ENCODE measurements around the gene ARHGEF7. TPM values are rescaled to one million over a fixed set of nuclear protein-coding genes. Genes with fewer than 3 reads are reported as not detected.

ARHGEF7 gene
- total RNA-seq, 1 donor from 2014 or later: 31.6 TPM

- FAIRE-seq: no peak
- TF ChIP-seq CTCF (IDR thresholded peaks at IDR 0.05; ENCODE audit: insufficient read depth, low read length, severe bottlenecking): no peak
- no peaks in the 10 kb centered on the region for H3K36me3 ChIP-seq (ENCODE audit: control insufficient read depth, insufficient read depth, low read length)
- no peak overlapping the region for H3K4me3 ChIP-seq (ENCODE audit: low read depth, low read length)
- H3K27me3 ChIP-seq (ENCODE audit: control insufficient read depth, insufficient read depth, low read length): no peaks in the 10 kb centered on the region
- DNase-seq (ENCODE audit: low read depth): no peak
Measured at GRCh38 chr13:111317042-111317550, 202.0 kb downstream of the ARHGEF7 start.

GRCh38 chr13:111317571-111318345, 202.6 kb downstream of the ARHGEF7 start:
- H3K4me3 ChIP-seq (ENCODE audit: low read depth, low read length): no peak overlapping the region
- no peaks in the 10 kb centered on the region for H3K27me3 ChIP-seq (ENCODE audit: control insufficient read depth, insufficient read depth, low read length)
- DNase-seq (ENCODE audit: low read depth) (no peak), FAIRE-seq (no peak)
- H3K36me3 ChIP-seq (ENCODE audit: control insufficient read depth, insufficient read depth, low read length): no peaks in the 10 kb centered on the region
- no peak for TF ChIP-seq CTCF (IDR thresholded peaks at IDR 0.05; ENCODE audit: insufficient read depth, low read length, severe bottlenecking)

- Histone ChIP-seq H3K4me3 (ENCODE audit: low read depth, low read length) (no peak overlapping the region), H3K36me3 (ENCODE audit: control insufficient read depth, insufficient read depth, low read length) (no peaks in the 10 kb centered on the region), H3K27me3 (ENCODE audit: control insufficient read depth, insufficient read depth, low read length) (no peaks in the 10 kb centered on the region)
- FAIRE-seq (no peak), DNase-seq (ENCODE audit: low read depth) (no peak)
- no peak for TF ChIP-seq CTCF (IDR thresholded peaks at IDR 0.05; ENCODE audit: insufficient read depth, low read length, severe bottlenecking)
Measured at GRCh38 chr13:111318386-111318785, 203.3 kb downstream of the ARHGEF7 start.

- no peak for DNase-seq (ENCODE audit: low read depth)
- TF ChIP-seq CTCF (IDR thresholded peaks at IDR 0.05; ENCODE audit: insufficient read depth, low read length, severe bottlenecking): no peak
Measured at GRCh38 chr13:111319521-111319920, 204.4 kb downstream of the ARHGEF7 start.

GRCh38 chr13:111319998-111320911, 205.1 kb downstream of the ARHGEF7 start, which contains the start of gene TEX29:
Gene TEX29 (plus strand): TSS chr13:111320642. CDS start chr13:111320891, 249 bp downstream.
- no peak for TF ChIP-seq CTCF (IDR thresholded peaks at IDR 0.05; ENCODE audit: insufficient read depth, low read length, severe bottlenecking)
- no peaks in the 10 kb centered on the region for H3K36me3 ChIP-seq (ENCODE audit: control insufficient read depth, insufficient read depth, low read length)
- no peaks in the 10 kb centered on the region for H3K27me3 ChIP-seq (ENCODE audit: control insufficient read depth, insufficient read depth, low read length)
- DNase-seq (ENCODE audit: low read depth): no peak
- H3K4me3 ChIP-seq (ENCODE audit: low read depth, low read length): no peak within 1 kb of the TSS
- no peak for FAIRE-seq

More at GRCh38 chr13:111319521-111319920, 204.4 kb downstream of the ARHGEF7 start:
- Histone ChIP-seq H3K36me3 (ENCODE audit: control insufficient read depth, insufficient read depth, low read length) (no peaks in the 10 kb centered on the region), H3K4me3 (ENCODE audit: low read depth, low read length) (no peak overlapping the region), H3K27me3 (ENCODE audit: control insufficient read depth, insufficient read depth, low read length) (no peaks in the 10 kb centered on the region)
- no peak for FAIRE-seq

Data from bronchial epithelial cell (primary cell).